Hepatic stellate cell (primary cell): Measurements from ENCODE around the gene LRRC39.
"Not testable (repeated sequence)": the region's sequence is repeated elsewhere in the genome, so short reads cannot be mapped to it uniquely, and the experiment has no call there.

Experiments
- DNase-seq: peaks from one replicate; pipeline ENCODE4 v3.0.0; 2011; ENCODE audit warnings: low spot score

Gene LRRC39

DNA sequence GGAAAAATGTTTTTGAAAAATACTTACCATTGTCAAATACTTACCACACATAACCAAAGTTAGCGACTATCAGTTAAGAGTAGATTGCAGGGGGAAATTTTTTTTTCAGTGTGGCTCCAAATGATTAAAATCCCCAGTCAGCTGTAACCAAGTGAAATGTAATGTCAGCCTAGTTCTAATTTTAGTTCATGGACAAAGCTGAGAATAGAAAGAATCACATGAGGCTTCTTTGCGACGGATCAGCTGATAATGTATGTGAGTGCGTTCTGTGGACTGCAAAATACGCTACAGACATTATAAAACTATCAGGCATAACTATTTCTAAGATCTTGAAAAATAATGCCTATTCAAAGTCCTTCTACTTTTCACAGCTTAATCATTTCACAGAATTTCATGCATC, at the start of gene LRRC39:
LRRC39 (minus strand) TSS at position 166 of the 400 bp plus-strand sequence. CDS start 9,740 bp downstream, outside the sequence.
- DNase-seq: peak; percentile 8

DNA sequence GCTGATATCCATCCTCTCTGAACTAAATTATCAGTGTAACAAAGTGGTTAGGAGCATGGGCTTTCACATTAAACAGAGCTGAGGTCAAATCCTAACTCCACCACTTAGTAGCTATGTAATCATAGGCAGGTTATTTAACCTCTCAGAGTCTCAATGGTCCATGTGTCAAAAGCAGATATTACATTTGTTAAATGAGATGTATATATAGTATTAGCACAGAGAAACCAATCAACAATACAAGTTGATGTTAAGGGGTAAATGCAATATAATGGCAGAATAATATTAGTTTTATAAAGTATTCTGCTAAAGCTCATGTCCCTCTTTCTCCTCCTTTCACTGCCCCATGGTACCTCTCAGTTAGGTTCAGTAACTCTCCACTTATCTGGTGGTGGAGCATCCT, 44.4 kb upstream of the LRRC39 start:
- no peak for DNase-seq

DNA sequence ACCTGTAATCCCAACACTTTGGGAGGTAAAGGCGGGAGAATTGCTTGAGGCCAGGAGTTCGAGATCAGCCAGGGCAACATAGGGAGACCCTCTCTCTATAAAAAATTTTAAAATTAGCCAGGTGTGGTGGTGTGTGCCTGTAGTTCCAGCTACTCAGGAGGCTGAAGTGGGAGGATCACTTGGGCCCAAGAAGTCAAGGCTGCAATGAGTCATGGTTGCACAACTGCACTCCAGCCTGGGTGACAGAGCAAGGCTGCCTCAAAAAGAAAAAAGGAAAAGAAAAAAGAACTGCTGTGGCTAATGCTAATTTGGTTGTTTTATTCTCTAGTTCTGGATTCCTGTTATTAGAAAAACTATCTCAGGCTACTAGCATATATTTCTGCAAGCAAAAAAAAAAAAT, 41.8 kb upstream of the LRRC39 start:
- DNase-seq: no peak

DNA sequence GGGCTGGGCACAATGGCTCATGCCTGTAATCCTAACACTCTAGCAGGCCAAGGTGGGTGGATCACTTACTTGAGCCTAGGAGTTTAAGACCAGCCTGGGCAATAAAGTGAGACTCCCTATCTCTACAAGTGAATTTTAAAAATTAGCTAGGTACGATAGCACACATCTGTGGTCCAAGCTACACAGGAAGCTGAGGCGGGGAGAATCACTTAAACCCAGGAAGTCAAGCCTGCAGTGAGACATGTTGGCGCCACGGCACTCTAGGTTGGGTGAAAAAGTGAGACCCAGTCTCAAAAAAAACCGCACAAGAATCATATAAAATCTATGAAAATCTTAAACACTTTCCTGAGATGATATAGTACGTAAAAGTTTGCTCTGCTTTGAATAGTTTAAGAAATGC, 41.4 kb upstream of the LRRC39 start:
- no peak for DNase-seq

DNA sequence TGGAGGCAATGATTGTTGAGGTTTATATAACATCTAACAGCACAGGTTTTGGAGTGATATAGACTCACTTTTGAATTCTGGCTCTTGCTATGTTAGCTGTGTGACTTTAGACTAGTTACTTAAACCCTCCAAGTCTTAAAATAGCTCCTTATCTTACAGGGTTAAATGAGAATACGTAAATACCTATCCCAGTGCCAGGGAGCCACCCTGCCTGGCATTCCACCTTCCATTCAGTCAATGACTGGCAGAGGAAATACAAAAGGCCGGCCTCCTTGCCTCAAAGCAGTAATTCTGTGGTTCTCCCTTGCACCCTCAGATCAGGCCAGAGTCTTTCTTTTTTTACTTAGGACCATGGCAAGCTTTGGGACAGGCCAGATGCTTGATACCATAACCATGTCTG, 39.8 kb upstream of the LRRC39 start:
- DNase-seq: no peak

DNA sequence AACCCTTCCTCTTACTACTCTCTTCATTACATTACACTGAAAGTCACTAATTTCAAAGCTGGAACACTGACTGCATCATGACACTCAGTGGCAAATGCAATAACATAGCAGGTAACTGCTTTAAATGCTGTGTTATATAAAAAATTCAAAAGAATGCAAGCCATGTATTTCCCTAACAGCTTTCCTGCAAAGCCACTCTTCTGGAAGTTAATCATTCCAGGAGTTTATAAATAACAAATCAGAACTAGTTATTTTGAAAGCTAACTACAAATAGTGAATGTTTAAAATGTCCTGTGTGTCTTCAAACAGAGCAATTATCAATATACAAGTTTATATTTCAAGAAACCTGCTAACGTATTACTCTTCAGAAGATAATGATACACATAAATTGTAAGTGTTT, 37.0 kb upstream of the LRRC39 start:
- DNase-seq: no peak

DNA sequence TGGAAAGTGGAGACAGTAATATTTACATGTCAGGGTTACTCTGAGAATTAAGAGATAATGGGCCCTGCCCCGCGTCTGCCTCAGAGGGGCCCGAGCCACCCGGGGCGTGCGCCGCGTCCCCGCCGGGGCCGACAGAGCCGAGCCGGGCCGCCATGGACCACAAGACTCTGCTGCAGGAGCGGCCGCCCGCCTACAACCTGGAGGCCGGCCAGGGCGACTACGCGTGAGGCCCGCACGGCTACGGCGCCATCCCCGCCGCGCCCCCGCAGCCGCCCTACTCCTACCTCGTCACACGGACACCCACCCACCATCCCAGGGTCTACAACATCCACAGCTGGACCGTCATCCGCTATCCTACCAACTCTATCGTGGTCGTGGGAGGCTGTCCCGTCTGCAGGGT, 35.1 kb upstream of the LRRC39 start:
- no peak for DNase-seq

DNA sequence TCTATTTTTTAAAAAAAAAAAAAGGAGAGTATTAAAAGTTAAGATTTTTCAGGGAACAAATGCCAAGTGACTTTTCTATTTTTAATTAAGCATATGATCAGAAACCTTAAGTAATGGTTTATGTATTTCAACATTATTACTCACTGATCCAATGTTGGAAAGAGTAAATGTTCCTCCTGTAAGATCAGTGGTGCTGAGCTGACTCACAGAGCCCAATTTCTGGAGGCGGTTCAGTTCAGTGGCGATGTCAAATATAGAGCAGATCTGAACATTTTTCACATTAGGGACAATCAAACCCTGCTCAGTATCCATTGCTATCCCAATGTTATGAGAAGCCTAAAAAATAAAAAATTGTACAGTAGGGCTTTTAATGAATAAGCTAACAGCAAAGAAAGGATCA, 28.2 kb upstream of the LRRC39 start:
- no peak for DNase-seq

DNA sequence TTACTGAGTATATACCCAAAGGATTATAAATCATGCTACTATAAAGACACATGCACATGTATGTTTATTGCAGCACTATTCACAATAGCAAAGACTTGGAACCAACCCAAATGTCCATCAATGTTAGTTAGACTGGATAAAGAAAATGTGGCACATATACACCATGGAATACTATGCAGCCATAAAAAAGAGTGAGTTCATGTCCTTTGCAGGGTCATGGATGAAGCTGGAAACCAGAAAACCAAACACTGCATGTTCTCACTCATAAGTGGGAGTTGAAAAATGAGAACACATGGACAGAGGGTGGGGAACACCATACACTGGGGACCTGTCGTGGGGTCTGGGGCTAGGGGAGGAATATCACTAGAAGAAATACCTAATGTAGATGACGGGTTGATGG, 27.5 kb upstream of the LRRC39 start:
- DNase-seq: not testable (repeated sequence)

DNA sequence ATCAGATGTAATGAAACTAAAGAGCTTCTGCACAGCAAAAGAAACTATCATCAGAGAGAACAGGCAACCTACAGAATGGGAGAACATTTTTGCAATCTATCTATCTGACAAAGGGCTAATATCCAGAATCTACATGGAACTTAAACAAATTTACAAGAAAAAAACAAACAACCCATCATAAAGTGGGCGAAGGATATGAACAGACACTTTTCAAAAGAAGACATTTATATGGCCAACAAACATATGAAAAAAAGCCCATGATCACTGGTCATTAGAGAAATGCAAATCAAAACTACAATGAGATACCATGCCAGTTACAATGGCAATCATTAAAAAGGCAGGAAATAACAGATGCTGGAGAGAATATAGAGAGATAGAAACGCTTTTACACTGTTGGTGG, 27.0 kb upstream of the LRRC39 start:
- not testable (repeated sequence) for DNase-seq

DNA sequence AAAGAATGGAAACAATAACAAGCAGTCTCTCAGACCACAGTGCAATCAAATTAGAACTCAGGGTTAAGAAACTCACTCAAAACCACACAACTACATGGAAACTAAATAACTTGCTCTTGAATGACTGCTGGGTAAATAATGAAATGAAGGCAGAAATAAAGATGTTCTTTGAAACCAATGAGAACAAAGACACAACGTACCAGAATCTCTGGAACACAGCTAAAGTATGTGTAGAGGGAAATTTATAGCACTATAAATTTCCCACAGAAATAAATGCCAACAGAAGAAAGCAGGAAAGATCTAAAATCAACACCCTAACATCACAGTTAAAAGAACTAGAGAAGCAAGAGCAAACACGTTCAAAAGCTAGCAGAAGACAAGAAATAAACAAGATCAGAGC, 24.6 kb upstream of the LRRC39 start:
- not testable (repeated sequence) for DNase-seq

DNA sequence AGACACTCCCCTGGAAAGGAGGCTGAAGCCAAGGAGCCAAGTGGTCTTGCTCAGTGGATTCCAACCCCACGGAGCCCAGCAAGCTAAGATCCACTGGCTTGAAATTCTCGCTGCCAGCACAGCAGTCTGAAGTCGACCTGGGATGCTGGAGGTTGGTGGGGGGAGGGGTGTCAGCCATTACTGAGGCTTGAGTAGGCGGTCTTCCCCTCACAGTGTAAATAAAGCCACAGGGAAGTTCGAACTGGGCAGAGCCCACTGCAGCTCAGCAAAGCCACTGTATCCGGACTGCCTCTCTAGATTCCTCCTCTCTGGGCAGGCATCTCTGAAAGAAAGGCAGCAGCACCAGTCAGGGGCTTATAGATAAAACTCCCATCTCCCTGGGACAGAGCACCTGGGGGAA, 22.0 kb upstream of the LRRC39 start:
- DNase-seq: not testable (repeated sequence)

DNA sequence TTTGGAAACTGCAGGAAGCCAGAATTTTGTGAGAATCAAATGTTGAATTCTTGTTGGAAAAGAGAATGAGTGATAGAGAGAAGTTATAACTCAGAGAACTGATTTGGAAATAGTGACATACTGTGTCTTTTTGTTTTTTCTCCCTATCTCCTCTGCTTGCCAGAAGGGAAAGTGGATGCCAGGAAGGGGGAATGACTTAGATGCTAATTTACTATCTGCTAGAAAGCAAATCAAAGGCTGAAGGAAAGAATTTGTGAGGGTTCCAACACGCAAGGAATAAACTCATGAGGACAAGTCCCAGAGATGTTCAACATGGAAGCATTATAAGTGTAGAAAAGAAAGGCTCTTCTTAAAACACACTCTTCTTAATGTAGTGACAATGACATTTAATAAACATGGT, 20.5 kb upstream of the LRRC39 start:
- DNase-seq: no peak

DNA sequence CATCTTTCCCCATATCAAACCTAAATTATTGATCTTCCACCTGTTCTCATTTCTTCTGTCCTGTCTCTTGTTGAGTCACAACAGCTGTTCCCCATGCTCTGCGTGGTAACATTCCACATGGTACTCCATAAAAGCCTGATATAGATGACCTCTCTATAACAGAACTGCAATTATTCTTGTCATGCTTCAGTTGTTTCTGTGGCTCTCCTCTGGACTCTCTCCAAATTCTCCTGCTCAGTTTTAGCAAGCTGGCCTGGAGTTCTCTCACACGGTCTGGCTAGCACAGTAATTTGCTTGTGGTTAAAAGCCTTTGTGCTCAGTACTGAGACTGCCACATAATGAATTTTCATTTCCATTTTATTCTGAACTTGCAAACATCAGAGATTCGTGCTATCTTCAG, 10.6 kb upstream of the LRRC39 start:
- DNase-seq: peak; percentile 40

DNA sequence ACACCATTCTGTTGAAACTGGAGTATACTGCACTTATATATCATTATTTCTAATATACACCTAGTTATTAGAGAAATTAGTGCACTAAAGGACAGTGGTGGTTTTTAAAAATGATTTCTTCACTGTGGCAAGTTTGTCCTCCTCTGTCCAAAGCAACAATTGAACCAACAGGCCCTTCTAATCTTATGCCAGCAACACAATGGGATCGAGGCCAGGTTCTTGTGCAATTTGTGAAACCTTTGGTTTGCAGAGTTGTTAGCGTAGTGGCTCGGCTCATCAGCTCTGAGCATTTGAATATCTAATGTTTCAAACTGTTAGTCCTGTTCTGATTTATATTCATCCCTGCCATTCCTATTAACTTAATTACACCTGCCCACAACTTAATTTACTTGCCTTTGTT, 9.9 kb upstream of the LRRC39 start:
- DNase-seq: no peak

DNA sequence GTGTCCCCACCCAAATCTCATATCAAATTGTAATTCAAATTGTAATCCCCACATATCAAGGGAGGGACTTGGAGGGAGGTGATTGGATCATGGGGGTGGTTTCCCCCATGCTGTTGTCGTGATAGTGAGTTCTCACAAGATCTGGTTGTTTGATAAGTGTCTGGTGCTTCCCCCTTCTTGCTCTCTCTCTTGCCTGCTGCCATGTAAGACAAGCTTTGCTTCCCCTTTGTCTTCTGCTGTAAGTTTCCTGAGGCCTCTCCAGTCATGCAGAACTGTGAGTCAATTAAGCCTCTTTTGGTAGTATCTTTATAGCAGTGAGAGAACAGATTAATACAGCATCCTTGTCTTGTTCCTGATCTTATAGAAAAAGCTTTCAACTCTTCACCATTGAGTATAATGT, 6.5 kb upstream of the LRRC39 start:
- DNase-seq: no peak

DNA sequence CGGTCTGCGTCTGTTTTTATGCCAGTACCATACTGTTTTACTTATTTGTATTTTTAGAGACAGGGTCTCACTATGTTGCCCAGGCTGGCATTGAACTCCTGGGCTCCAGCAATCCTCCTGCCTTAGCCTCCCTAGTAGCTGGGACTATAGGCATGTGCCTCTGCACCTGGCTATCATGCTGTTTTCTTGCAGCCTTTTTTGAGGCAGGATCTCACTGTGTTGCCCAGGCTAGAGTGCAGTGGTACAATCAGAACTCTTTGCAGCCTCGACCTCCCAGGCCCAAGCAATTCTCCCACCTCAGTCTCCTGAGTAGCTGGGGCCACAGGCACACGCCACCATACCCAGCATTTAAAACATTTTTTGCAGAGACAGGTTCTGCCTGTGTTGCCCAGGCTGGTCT, 5.3 kb upstream of the LRRC39 start:
- no peak for DNase-seq

DNA sequence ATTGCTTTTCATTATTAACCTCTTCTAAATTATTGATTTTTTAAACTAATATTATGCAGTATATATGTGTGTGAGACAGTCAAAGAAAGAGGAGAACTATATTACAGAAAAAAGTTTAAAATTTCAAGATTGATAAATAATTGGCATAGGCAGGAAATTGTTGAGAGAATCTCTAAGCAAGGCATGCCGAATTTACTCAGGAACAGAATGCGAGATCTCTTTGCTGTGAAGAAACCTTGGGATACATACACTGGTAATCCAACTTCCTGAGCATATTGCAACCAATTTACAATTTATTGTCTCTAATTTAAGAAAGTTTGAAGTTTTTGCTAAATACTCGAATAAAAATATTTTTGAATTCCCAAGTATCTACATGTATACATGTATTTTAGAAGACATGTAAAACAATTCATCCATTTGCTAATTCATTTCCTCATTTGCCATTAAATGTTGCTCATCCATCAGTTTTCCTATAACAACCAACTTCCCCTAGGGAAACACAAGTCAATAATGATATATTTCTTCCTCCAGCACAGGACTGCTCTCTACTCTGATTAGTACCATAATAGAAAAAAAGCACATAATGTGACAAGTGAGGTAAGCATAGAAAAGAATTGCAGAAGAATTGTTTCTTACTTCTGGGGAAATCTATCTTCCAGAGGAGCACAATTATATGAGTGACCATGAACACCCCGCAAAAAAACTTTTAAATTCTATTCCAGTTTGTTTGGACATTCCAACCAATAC, 588 bp downstream of the LRRC39 start:
- DNase-seq: no peak

DNA sequence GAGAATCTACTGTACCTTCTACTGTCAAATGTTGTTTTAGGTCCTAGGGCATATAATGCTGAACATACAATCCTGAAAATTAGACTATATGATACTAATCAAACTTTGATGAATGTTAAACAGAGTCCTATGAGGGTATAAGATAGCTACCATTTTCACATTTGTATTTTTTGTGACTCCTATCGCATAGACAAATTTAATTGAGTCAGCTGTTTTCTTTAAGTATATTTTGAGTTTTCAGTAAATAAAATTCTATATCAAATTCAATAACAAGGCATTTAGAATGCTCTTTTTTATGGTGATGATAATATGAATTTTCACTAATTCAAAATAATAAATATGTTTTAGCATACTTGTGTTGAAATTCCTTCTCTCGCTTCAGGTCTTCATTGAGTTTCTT, 10.0 kb downstream of the LRRC39 start:
- DNase-seq: no peak

DNA sequence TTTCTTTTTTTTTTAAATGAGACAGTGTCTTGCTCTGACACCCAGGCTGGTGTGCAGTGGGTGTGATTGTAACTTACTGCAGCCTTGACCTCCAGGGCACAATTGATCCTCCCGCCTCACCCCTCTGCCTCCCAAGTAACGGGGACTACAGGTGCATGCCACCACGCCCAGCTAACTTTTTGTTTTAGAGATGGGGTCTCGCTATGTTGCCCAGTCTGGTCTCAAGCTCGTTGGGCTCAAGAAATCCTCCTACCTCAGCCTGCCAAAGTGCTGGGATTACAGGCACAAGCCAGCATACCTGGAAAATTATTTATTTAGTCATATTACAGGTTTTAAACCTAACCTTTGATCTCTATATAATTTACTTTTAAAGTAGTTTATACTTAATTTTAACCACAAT, 13.4 kb downstream of the LRRC39 start:
- DNase-seq: no peak

DNA sequence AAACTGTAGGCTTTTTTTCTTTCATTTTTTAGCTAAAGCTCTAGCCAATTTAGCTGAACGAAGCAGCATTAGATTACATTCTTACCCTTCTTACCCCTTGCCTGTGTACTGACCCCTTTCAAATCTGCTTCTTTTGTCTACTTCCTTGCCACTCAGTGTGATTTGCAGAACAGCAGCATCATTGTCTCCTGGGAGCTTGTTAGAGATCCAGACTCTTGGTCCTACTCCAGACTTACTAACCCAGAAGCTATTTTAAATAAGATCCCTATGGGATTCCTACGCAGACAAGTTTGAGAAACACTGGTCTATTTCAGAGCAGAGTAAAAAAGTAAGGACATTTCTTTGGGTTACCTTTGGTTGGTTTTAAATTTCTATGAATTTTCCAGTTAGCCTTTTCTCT, 13.8 kb downstream of the LRRC39 start:
- peak; percentile 45 for DNase-seq

DNA sequence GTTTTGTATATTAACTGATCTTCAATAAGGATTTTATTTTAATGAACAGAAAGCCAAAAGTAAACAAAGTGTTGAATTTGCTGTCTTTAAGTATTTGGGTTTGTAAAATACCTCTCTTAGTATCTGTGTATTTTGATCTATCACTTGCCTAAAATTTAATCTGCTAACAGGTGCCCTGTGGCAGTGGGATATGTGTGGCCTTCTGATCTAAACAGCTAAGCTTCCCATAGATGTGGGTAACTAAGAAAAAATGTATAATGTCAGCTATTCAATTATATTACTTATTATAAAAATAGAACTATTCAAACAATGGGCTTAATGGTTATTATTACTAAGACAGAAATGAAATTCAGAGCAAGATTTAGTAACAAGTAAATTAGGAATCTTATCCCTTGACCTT, 15.2 kb downstream of the LRRC39 start:
- DNase-seq: no peak

DNA sequence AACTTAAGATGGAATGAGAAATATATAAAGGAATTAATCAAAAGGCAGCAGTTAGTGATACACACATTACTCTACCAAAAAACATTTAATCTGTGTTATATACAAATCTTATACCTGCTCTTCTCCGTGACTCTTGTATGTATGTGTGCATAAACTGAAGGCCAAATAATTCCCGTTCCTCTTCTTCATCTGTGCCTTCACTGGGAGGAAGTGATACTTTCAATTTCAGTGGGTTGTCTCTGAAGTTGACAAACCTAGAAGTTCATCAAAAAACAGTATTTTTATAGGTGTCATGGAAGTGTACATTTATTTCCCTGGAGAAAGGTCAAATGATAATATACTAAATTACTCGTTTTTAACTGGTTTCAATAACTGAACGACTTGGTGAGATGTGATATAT, 25.8 kb downstream of the LRRC39 start:
- no peak for DNase-seq

DNA sequence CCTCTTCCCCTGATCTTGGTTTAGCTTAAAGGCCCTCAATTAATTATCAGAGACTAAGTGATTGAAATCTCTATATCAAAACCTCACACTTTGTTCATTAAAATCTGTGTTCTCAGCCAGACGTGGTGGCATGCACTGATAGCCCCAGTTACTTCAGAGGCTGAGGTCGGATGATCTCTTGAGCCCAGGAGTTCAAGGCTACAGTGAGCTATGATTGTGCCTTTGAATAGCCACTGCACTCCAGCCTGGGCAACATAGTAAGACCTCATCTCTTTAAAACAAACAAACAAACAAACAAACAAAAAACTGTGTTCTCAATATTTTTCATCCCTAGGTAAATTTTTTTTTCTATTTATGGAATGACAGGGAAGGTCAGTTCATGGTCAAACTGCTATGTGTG, 26.4 kb downstream of the LRRC39 start:
- DNase-seq: no peak

DNA sequence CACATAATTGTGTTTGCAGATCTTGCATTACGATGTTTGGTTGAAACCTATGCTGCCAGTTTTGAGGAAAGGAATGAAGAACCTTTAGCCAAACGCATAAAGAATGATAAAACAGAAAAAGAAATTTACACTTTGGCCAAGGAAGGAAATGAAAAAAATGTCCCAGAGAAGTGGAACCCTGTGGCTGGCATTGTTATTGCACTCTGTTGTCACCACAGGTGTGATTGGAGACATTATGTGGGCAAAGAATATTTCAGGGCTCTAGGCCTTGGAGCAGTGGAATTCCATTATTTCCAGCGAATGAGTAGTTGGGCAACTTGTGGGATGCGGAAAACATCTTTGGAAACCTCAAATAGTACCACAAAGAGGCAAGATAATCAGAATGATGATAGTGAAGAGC, 30.2 kb downstream of the LRRC39 start:
- no peak for DNase-seq
